HEK293 (cell line): ENCODE results near the gene CALHM2.

Source experiments
- CTCF ChIA-PET: fragments of 350-600 bp; formaldehyde crosslinking; extraction: SDS; loops from one replicate; lab custom pipeline; 2021; ENCODE audit warnings: antibody characterized with exemption; lab: Yijun Ruan, JAX
- POLR2A ChIA-PET: fragments of 300-600 bp; formaldehyde crosslinking; extraction: SDS; loops from one replicate; lab custom pipeline; 2020; ENCODE audit warnings: antibody characterized with exemption, inconsistent platforms; lab: Yijun Ruan, JAX
- H3K27ac ChIP-seq: fragments of 200-500 bp; sonication (Bioruptor generic); 2 replicates; pipeline ENCODE4 v1.5.1; 2014; ENCODE audit warnings: low read depth, low read length, control low read depth, inconsistent platforms; ENCODE audit errors: extremely low read depth
- H3K36me3 ChIP-seq, 2 experiments: fragments of 200-500 bp in 1 of 2; sonication (Bioruptor generic) in 1 of 2; 1 replicate in 1 of 2; 2 replicates in 1 of 2; pipeline ENCODE4 v1.5.1; 2014 to 2017; ENCODE audit warnings: inconsistent platforms in 2 of 2, low read length in 2 of 2; ENCODE audit not compliant: control insufficient read depth in 2 of 2, insufficient read depth in 1 of 2
- H3K4me1 ChIP-seq: fragments of 200-500 bp; sonication (Bioruptor generic); 2 replicates; pipeline ENCODE4 v1.5.1; 2014; ENCODE audit warnings: mild to moderate bottlenecking, low read length, inconsistent platforms; ENCODE audit not compliant: control insufficient read depth, insufficient read depth
- H3K4me3 ChIP-seq: 2 replicates; pipeline ENCODE4 v1.5.1; 2011; ENCODE audit warnings: low read depth, mild to moderate bottlenecking, control low read depth, low read length, moderate library complexity
- H3K9me3 ChIP-seq: fragments of 200-500 bp; sonication (Bioruptor generic); 2 replicates; pipeline ENCODE4 v1.5.1; 2014; ENCODE audit warnings: low read depth, low read length, inconsistent platforms; ENCODE audit not compliant: control insufficient read depth, insufficient read depth
- GLIS1 ChIP-seq: fragments of 450-650 bp; formaldehyde crosslinking; IDR thresholded peaks from 2 replicates; pipeline ENCODE4 v1.5.1; 2016; ENCODE audit warnings: missing biosample characterization, missing genetic modification characterization
- OSR2 ChIP-seq: fragments of 450-650 bp; formaldehyde crosslinking; IDR thresholded peaks from 2 replicates; pipeline ENCODE4 v1.5.1; 2016; ENCODE audit warnings: missing biosample characterization, missing genetic modification characterization
- SCRT2 ChIP-seq: fragments of 450-650 bp; formaldehyde crosslinking; IDR thresholded peaks from 2 replicates; pipeline ENCODE4 v1.5.1; 2016; ENCODE audit warnings: missing biosample characterization, missing genetic modification characterization
- TRIM28 ChIP-seq: IDR thresholded peaks from 2 replicates; pipeline ENCODE4 v1.6.1; 2011; ENCODE audit warnings: low read length, control low read depth, borderline replicate concordance
- TSHZ1 ChIP-seq: fragments of 450-650 bp; formaldehyde crosslinking; IDR thresholded peaks from 2 replicates; pipeline ENCODE4 v1.5.1; 2016; ENCODE audit warnings: missing biosample characterization, missing genetic modification characterization, borderline replicate concordance
- ZBTB48 ChIP-seq: fragments of 450-650 bp; formaldehyde crosslinking; IDR thresholded peaks from 2 replicates; pipeline ENCODE4 v1.5.1; 2016; ENCODE audit warnings: missing biosample characterization, missing genetic modification characterization
- ZEB2 ChIP-seq: fragments of 450-650 bp; formaldehyde crosslinking; IDR thresholded peaks from 2 replicates; pipeline ENCODE4 v1.5.1; 2016; ENCODE audit warnings: missing biosample characterization, missing genetic modification characterization
- ZNF155 ChIP-seq: fragments of 450-650 bp; formaldehyde crosslinking; IDR thresholded peaks from 2 replicates; pipeline ENCODE4 v1.5.1; 2016; ENCODE audit warnings: missing biosample characterization, missing genetic modification characterization
- ZNF184 ChIP-seq: fragments of 450-650 bp; IDR thresholded peaks from 2 replicates; pipeline ENCODE4 v1.5.1; 2018; ENCODE audit warnings: missing biosample characterization, mild to moderate bottlenecking, missing genetic modification characterization
- ZNF2 ChIP-seq: fragments of 450-650 bp; formaldehyde crosslinking; IDR thresholded peaks from 2 replicates; pipeline ENCODE4 v1.5.1; 2016; ENCODE audit warnings: missing biosample characterization, missing genetic modification characterization
- ZNF24 ChIP-seq: fragments of 450-650 bp; formaldehyde crosslinking; IDR thresholded peaks from 2 replicates; pipeline ENCODE4 v1.5.1; 2016; ENCODE audit warnings: missing biosample characterization, missing genetic modification characterization
- ZNF248 ChIP-seq: fragments of 450-650 bp; formaldehyde crosslinking; IDR thresholded peaks from 2 replicates; pipeline ENCODE4 v1.5.1; 2017; ENCODE audit warnings: missing biosample characterization, missing genetic modification characterization
- ZNF558 ChIP-seq: fragments of 450-650 bp; formaldehyde crosslinking; IDR thresholded peaks from 2 replicates; pipeline ENCODE4 v1.5.1; 2016; ENCODE audit warnings: missing biosample characterization, missing genetic modification characterization
- ZNF571 ChIP-seq: fragments of 450-650 bp; formaldehyde crosslinking; IDR thresholded peaks from 2 replicates; pipeline ENCODE4 v1.5.0; 2017; ENCODE audit warnings: missing biosample characterization, missing genetic modification characterization
- ZNF585B ChIP-seq: fragments of 450-650 bp; formaldehyde crosslinking; IDR thresholded peaks from 2 replicates; pipeline ENCODE4 v1.5.1; 2016; ENCODE audit warnings: missing biosample characterization, missing genetic modification characterization
- ZNF626 ChIP-seq: fragments of 450-650 bp; sonication (Bioruptor Pico); formaldehyde crosslinking; IDR thresholded peaks from 2 replicates; pipeline ENCODE4 v1.5.1; 2018; ENCODE audit warnings: missing biosample characterization, missing genetic modification characterization, inconsistent platforms
- ZNF629 ChIP-seq: fragments of 450-650 bp; formaldehyde crosslinking; IDR thresholded peaks from 2 replicates; pipeline ENCODE4 v1.5.1; 2017; ENCODE audit warnings: missing biosample characterization, missing genetic modification characterization
- ZNF658 ChIP-seq: fragments of 450-650 bp; formaldehyde crosslinking; IDR thresholded peaks from 2 replicates; pipeline ENCODE4; 2016; ENCODE audit warnings: missing biosample characterization, missing genetic modification characterization
- ZNF837 ChIP-seq: fragments of 450-650 bp; formaldehyde crosslinking; IDR thresholded peaks from 2 replicates; pipeline ENCODE4 v1.5.1; 2016; ENCODE audit warnings: missing biosample characterization, missing genetic modification characterization
- ZSCAN5A ChIP-seq: fragments of 450-650 bp; formaldehyde crosslinking; IDR thresholded peaks from 2 replicates; pipeline ENCODE4 v1.5.1; 2016; ENCODE audit warnings: missing biosample characterization, missing genetic modification characterization
- TF ChIP-seq, protein P1 (sequence below): sonication (generic); formaldehyde crosslinking; IDR thresholded peaks from 2 replicates; pipeline ENCODE4 v1.8.1; 2022; ENCODE audit warnings: mild to moderate bottlenecking, moderate library complexity, missing genetic modification reagents

Gene CALHM2

GRCh38 chr10:103470761-103471653 is 18.8 kb upstream of the CALHM2 start (continued):
- TF ChIP-seq TSHZ1 (tag by site-specific recombination): no peak

- Histone ChIP-seq H3K9me3 (no peaks in the 10 kb centered on the region), H3K4me1 (no peaks in the 10 kb centered on the region), H3K36me3 (no peaks in the 10 kb centered on the region), H3K27ac (no peak overlapping the region), H3K4me3 (no peak overlapping the region)
- ChIA-PET CTCF (interaction anchor here (0.7 to 1.7 kb wide), 2 partner anchors 10 to 124 kb away, joined by 3 read pairs; partner anchors contain the start of gene CALHM3), POLR2A (no interaction called here)
- TF ChIP-seq ZNF837 (tag by site-specific recombination) (no peak), TRIM28 (no peak), OSR2 (tag by site-specific recombination) (no peak), SCRT2 (tag by site-specific recombination) (no peak), ZNF248 (tag by site-specific recombination) (no peak), ZBTB48 (tag by site-specific recombination) (no peak), ZEB2 (tag by site-specific recombination) (no peak), ZNF658 (tag by site-specific recombination) (no peak), ZNF626 (tag by site-specific recombination) (no peak), ZNF629 (no peak), ZNF184 (no peak), ZNF558 (no peak)
Measured at GRCh38 chr10:103469201-103469600, 17.0 kb upstream of the CALHM2 start.

GRCh38 chr10:103467406-103467805 is 15.2 kb upstream of the CALHM2 start:
- no peaks in the 10 kb centered on the region for H3K4me1 ChIP-seq
- ChIA-PET POLR2A (no interaction called here), CTCF (no interaction called here)

More at GRCh38 chr10:103467406-103467805, 15.2 kb upstream of the CALHM2 start:
- H3K27ac ChIP-seq: no peak overlapping the region
- H3K36me3 ChIP-seq: no peaks in the 10 kb centered on the region
- no peak overlapping the region for H3K4me3 ChIP-seq
- no peaks in the 10 kb centered on the region for H3K9me3 ChIP-seq
- TF ChIP-seq ZNF585B (no peak), ZNF24 (tag by site-specific recombination) (no peak), GLIS1 (tag by site-specific recombination) (no peak), ZNF155 (tag by site-specific recombination) (no peak), ZNF2 (tag by site-specific recombination) (no peak), ZSCAN5A (no peak), ZNF626 (tag by site-specific recombination) (no peak), ZNF571 (no peak)
- TF ChIP-seq, protein P1, sequence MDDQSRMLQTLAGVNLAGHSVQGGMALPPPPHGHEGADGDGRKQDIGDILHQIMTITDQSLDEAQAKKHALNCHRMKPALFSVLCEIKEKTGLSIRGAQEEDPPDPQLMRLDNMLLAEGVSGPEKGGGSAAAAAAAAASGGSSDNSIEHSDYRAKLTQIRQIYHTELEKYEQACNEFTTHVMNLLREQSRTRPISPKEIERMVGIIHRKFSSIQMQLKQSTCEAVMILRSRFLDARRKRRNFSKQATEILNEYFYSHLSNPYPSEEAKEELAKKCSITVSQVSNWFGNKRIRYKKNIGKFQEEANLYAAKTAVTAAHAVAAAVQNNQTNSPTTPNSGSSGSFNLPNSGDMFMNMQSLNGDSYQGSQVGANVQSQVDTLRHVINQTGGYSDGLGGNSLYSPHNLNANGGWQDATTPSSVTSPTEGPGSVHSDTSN (CRISPR knock-in tag): no peak
